H1 (cell line): ENCODE results near the gene SPOP. TPM values are rescaled to one million over a fixed set of nuclear protein-coding genes. Genes with fewer than 3 reads are reported as not detected.

Experiments used
- polyA plus RNA-seq, 7 experiments: library from polyadenylated mRNA; depleted of rRNA in 3 of 7; stranded (reverse) in 5 of 7; unstranded in 2 of 7; fragments of >200 nt in 5 of 7; fragments of 200-250 nt in 2 of 7; gene quantifications; 1 replicate in 5 of 7; 2 replicates in 1 of 7; 4 replicates in 1 of 7; pipeline versions ENCODE4 v1.2.1 to v1.2.3, GENCODE V29; 2011 to 2013; ENCODE audit warnings: missing spikeins in 2 of 7, mixed read lengths in 2 of 7
- total RNA-seq: library from RNA; stranded (reverse); fragmentation: NEBNext Ultra II Directional; extraction: Animal tissue kit (Norgen Biotek cat#: 25700); gene quantifications from 2 replicates; pipeline ENCODE4 v1.2.1, GENCODE V29; 2021
- TF ChIP-seq, protein P1 (sequence below): fragments of 300-600 bp; sonication (generic); IDR thresholded peaks from 2 replicates; pipeline ENCODE4 v1.7.1; 2012; ENCODE audit warnings: low read length, moderate library complexity, mild to moderate bottlenecking, inconsistent platforms; ENCODE audit not compliant: insufficient replicate concordance

The SPOP gene
- total and polyA plus RNA-seq, 2 of the 8 experiments (the other 6 are each of a cell fraction or from before 2014, with no cell fraction given): 13.3 to 25.6 TPM

DNA sequence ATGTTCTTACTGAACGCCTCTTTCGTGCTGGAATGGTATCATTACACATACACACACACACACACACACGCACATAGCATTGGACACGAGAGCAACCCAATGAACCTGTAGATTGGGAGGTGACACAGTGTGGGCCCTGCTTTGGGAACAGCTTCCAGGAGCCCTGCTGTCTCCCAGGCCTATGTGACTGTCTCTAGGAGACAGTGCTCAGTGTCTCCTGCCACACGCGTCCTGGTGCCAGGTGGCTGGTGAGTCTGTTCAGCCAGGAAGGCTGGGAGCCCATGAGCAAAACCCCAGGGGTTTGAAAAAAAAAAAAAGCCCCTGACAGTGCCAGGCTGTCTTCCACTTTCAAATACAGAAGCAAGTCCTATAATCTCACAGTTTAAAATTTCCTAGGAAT, 2.4 kb upstream of the SPOP start (continued):
- TF ChIP-seq, protein P1, sequence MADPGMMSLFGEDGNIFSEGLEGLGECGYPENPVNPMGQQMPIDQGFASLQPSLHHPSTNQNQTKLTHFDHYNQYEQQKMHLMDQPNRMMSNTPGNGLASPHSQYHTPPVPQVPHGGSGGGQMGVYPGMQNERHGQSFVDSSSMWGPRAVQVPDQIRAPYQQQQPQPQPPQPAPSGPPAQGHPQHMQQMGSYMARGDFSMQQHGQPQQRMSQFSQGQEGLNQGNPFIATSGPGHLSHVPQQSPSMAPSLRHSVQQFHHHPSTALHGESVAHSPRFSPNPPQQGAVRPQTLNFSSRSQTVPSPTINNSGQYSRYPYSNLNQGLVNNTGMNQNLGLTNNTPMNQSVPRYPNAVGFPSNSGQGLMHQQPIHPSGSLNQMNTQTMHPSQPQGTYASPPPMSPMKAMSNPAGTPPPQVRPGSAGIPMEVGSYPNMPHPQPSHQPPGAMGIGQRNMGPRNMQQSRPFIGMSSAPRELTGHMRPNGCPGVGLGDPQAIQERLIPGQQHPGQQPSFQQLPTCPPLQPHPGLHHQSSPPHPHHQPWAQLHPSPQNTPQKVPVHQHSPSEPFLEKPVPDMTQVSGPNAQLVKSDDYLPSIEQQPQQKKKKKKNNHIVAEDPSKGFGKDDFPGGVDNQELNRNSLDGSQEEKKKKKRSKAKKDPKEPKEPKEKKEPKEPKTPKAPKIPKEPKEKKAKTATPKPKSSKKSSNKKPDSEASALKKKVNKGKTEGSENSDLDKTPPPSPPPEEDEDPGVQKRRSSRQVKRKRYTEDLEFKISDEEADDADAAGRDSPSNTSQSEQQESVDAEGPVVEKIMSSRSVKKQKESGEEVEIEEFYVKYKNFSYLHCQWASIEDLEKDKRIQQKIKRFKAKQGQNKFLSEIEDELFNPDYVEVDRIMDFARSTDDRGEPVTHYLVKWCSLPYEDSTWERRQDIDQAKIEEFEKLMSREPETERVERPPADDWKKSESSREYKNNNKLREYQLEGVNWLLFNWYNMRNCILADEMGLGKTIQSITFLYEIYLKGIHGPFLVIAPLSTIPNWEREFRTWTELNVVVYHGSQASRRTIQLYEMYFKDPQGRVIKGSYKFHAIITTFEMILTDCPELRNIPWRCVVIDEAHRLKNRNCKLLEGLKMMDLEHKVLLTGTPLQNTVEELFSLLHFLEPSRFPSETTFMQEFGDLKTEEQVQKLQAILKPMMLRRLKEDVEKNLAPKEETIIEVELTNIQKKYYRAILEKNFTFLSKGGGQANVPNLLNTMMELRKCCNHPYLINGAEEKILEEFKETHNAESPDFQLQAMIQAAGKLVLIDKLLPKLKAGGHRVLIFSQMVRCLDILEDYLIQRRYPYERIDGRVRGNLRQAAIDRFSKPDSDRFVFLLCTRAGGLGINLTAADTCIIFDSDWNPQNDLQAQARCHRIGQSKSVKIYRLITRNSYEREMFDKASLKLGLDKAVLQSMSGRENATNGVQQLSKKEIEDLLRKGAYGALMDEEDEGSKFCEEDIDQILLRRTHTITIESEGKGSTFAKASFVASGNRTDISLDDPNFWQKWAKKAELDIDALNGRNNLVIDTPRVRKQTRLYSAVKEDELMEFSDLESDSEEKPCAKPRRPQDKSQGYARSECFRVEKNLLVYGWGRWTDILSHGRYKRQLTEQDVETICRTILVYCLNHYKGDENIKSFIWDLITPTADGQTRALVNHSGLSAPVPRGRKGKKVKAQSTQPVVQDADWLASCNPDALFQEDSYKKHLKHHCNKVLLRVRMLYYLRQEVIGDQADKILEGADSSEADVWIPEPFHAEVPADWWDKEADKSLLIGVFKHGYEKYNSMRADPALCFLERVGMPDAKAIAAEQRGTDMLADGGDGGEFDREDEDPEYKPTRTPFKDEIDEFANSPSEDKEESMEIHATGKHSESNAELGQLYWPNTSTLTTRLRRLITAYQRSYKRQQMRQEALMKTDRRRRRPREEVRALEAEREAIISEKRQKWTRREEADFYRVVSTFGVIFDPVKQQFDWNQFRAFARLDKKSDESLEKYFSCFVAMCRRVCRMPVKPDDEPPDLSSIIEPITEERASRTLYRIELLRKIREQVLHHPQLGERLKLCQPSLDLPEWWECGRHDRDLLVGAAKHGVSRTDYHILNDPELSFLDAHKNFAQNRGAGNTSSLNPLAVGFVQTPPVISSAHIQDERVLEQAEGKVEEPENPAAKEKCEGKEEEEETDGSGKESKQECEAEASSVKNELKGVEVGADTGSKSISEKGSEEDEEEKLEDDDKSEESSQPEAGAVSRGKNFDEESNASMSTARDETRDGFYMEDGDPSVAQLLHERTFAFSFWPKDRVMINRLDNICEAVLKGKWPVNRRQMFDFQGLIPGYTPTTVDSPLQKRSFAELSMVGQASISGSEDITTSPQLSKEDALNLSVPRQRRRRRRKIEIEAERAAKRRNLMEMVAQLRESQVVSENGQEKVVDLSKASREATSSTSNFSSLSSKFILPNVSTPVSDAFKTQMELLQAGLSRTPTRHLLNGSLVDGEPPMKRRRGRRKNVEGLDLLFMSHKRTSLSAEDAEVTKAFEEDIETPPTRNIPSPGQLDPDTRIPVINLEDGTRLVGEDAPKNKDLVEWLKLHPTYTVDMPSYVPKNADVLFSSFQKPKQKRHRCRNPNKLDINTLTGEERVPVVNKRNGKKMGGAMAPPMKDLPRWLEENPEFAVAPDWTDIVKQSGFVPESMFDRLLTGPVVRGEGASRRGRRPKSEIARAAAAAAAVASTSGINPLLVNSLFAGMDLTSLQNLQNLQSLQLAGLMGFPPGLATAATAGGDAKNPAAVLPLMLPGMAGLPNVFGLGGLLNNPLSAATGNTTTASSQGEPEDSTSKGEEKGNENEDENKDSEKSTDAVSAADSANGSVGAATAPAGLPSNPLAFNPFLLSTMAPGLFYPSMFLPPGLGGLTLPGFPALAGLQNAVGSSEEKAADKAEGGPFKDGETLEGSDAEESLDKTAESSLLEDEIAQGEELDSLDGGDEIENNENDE: no peak
